HepG2 (cell line): ENCODE measurements around the gene OSBP. TPM values are rescaled to one million over a fixed set of nuclear protein-coding genes. Genes with fewer than 3 reads are reported as not detected.
A peak's percentile ranks its signal among the peaks of the same experiment; 100 is the strongest.

ENCODE experiments used
- ARNT ChIP-seq: fragments of 450-650 bp; IDR thresholded peaks from 2 replicates; pipeline ENCODE4 v1.6.1; 2017
- BCL6 ChIP-seq: IDR thresholded peaks from 2 replicates; pipeline ENCODE4 v1.6.1; 2016; ENCODE audit warnings: missing genetic modification reagents, missing compliant biosample characterization
- BORCS8-MEF2B ChIP-seq: sonication (generic); formaldehyde crosslinking; IDR thresholded peaks from 2 replicates; pipeline ENCODE4 v1.8.0; 2022; ENCODE audit warnings: mild to moderate bottlenecking, missing genetic modification reagents
- EED ChIP-seq: sonication (generic); formaldehyde crosslinking; IDR thresholded peaks from 2 replicates; pipeline ENCODE4 v1.5.0; 2020; ENCODE audit warnings: mild to moderate bottlenecking, missing genetic modification reagents
- EHMT2 ChIP-seq: fragments of 200-600 bp; sonication (generic); IDR thresholded peaks from 2 replicates; pipeline ENCODE4 v1.7.0; 2017; ENCODE audit warnings: antibody characterized with exemption, low read depth, low read length, borderline replicate concordance
- ELF4 ChIP-seq: sonication (generic); formaldehyde crosslinking; IDR thresholded peaks from 2 replicates; pipeline ENCODE4 v1.5.0; 2020; ENCODE audit warnings: missing genetic modification reagents, mild to moderate bottlenecking, moderate library complexity, borderline replicate concordance
- HMGA1 ChIP-seq: sonication (generic); formaldehyde crosslinking; conservative IDR thresholded peaks from 2 replicates; pipeline ENCODE4 v1.4.0; 2020; ENCODE audit warnings: missing genetic modification reagents
- JUND ChIP-seq: sonication (generic); formaldehyde crosslinking; IDR thresholded peaks from 2 replicates; pipeline ENCODE4 v1.8.0; 2022; ENCODE audit warnings: mild to moderate bottlenecking, missing genetic modification reagents
- KMT2B ChIP-seq: IDR thresholded peaks from 2 replicates; pipeline ENCODE4 v1.6.1; 2016; ENCODE audit warnings: missing genetic modification reagents, missing compliant biosample characterization
- MTA3 ChIP-seq: sonication (generic); formaldehyde crosslinking; IDR thresholded peaks from 2 replicates; pipeline ENCODE4 v1.4.0; 2020; ENCODE audit warnings: missing genetic modification reagents
- NAIF1 ChIP-seq: sonication (generic); formaldehyde crosslinking; IDR thresholded peaks from 2 replicates; pipeline ENCODE4 v1.5.0; 2020; ENCODE audit warnings: mild to moderate bottlenecking, missing genetic modification reagents, borderline replicate concordance
- RCOR2 ChIP-seq: IDR thresholded peaks from 2 replicates; pipeline ENCODE4 v1.6.1; 2016; ENCODE audit warnings: missing biosample characterization, missing genetic modification reagents
- RFX5 ChIP-seq: IDR thresholded peaks from 2 replicates; pipeline ENCODE4 v1.6.1; 2011; ENCODE audit warnings: low read depth, low read length, improper control_type of control experiment
- SMAD3 ChIP-seq: sonication (generic); formaldehyde crosslinking; IDR thresholded peaks from 2 replicates; pipeline ENCODE4 v1.4.0; 2020; ENCODE audit warnings: missing genetic modification reagents
- SRSF1 ChIP-seq: fragments of 200-400 bp; formaldehyde crosslinking; optimal IDR thresholded peaks from 2 replicates; pipeline ENCODE3; 2017; ENCODE audit warnings: mild to moderate bottlenecking, low read depth, low read length, moderate library complexity
- SYNCRIP ChIP-seq: fragments of 200-400 bp; formaldehyde crosslinking; IDR thresholded peaks from 2 replicates; pipeline ENCODE4 v1.6.1; 2018; ENCODE audit warnings: mild to moderate bottlenecking, low read depth, low read length; ENCODE audit not compliant: insufficient read depth
- TIGD3 ChIP-seq: sonication (generic); formaldehyde crosslinking; IDR thresholded peaks from 2 replicates; pipeline ENCODE4 v1.5.1; 2020; ENCODE audit warnings: mild to moderate bottlenecking, missing genetic modification reagents, borderline replicate concordance
- YEATS2 ChIP-seq: sonication (generic); formaldehyde crosslinking; IDR thresholded peaks from 2 replicates; pipeline ENCODE4 v1.4.0; 2020; ENCODE audit warnings: missing genetic modification reagents, borderline replicate concordance
- ZFP62 ChIP-seq: sonication (generic); formaldehyde crosslinking; IDR thresholded peaks from 2 replicates; pipeline ENCODE4 v1.4.0; 2020; ENCODE audit warnings: missing genetic modification reagents
- ZNF160 ChIP-seq: sonication (generic); formaldehyde crosslinking; IDR thresholded peaks from 2 replicates; pipeline ENCODE4 v1.8.0; 2022; ENCODE audit warnings: mild to moderate bottlenecking, inconsistent platforms, missing genetic modification reagents
- ZNF292 ChIP-seq: sonication (generic); formaldehyde crosslinking; IDR thresholded peaks from 2 replicates; pipeline ENCODE4 v1.8.1; 2022; ENCODE audit warnings: mild to moderate bottlenecking, low read depth, missing genetic modification reagents, borderline replicate concordance
- ZNF317 ChIP-seq: sonication (generic); formaldehyde crosslinking; IDR thresholded peaks from 2 replicates; pipeline ENCODE4 v1.5.0; 2020; ENCODE audit warnings: mild to moderate bottlenecking, missing genetic modification reagents
- ZNF616 ChIP-seq: sonication (generic); formaldehyde crosslinking; IDR thresholded peaks from 2 replicates; pipeline ENCODE4 v1.5.0; 2020; ENCODE audit warnings: low read depth, mild to moderate bottlenecking, missing genetic modification reagents
- ZNF619 ChIP-seq: sonication (generic); formaldehyde crosslinking; IDR thresholded peaks from 2 replicates; pipeline ENCODE4 v1.4.0; 2020; ENCODE audit warnings: mild to moderate bottlenecking, missing genetic modification reagents
- ZNF747 ChIP-seq: sonication (generic); formaldehyde crosslinking; IDR thresholded peaks from 2 replicates; pipeline ENCODE4 v1.8.1; 2023; ENCODE audit warnings: missing genetic modification reagents, mild to moderate bottlenecking, borderline replicate concordance
- ZNF788 ChIP-seq: sonication (generic); formaldehyde crosslinking; IDR thresholded peaks from 2 replicates; pipeline ENCODE4 v1.5.0; 2020; ENCODE audit warnings: mild to moderate bottlenecking, missing genetic modification reagents, borderline replicate concordance
- ZNF883 ChIP-seq: sonication (generic); formaldehyde crosslinking; IDR thresholded peaks from 2 replicates; pipeline ENCODE4 v1.5.1; 2020; ENCODE audit warnings: mild to moderate bottlenecking, missing genetic modification reagents; ENCODE audit errors: not compliant biosample characterization
- polyA plus RNA-seq, 8 experiments: library from polyadenylated mRNA; depleted of rRNA in 3 of 8; stranded (reverse) in 7 of 8; unstranded in 1 of 8; fragments of >200 nt; fragmentation: Illumina TruSeq in 4 of 8; extraction: Trizol in 4 of 8; gene quantifications; 2 replicates each; pipeline versions ENCODE4 v1.2.1 to v1.2.3, GENCODE V29; 2011 to 2016; ENCODE audit warnings: low read depth in 4 of 8, missing spikeins in 1 of 8, mixed read lengths in 1 of 8; ENCODE audit not compliant: insufficient read depth in 1 of 8
- total RNA-seq, 5 experiments: library from RNA; depleted of rRNA; stranded (reverse); fragments of >200 nt; fragmentation: Illumina TruSeq; extraction: Trizol; gene quantifications; 2 replicates each; pipeline ENCODE4 v1.2.3, GENCODE V29; 2016; ENCODE audit warnings: low read depth in 1 of 5
- TF ChIP-seq, protein P1 (sequence below): sonication (generic); formaldehyde crosslinking; IDR thresholded peaks from 2 replicates; pipeline ENCODE4 v1.5.0; 2020; ENCODE audit warnings: mild to moderate bottlenecking, missing genetic modification reagents, moderate library complexity
- TF ChIP-seq, protein P2 (sequence below): IDR thresholded peaks from 2 replicates; pipeline ENCODE4 v1.6.1; 2018; ENCODE audit warnings: missing genetic modification reagents

The OSBP gene
- total and polyA plus RNA-seq, 2 of the 13 experiments (the other 11 are each of a cell fraction or from before 2014, with no cell fraction given) = 12.1 to 13.5 TPM

- TF ChIP-seq RFX5 (no peak), ZNF616 (CRISPR knock-in tag) (no peak), NAIF1 (CRISPR knock-in tag) (peak; percentile 33; the same call in 1 of the 2 replicates), ZFP62 (CRISPR knock-in tag) (no peak), ZNF619 (CRISPR knock-in tag) (no peak), SYNCRIP (no peak), TIGD3 (no peak), ZNF160 (CRISPR knock-in tag) (no peak), ZNF747 (CRISPR knock-in tag) (no peak), EHMT2 (no peak), SMAD3 (0 out of 2 replicates have a peak, but pooled peaks have one; percentile 19), ARNT (no peak), HMGA1 (CRISPR knock-in tag) (no peak), ZNF292 (CRISPR knock-in tag) (no peak), YEATS2 (no peak), ELF4 (CRISPR knock-in tag) (no peak), BCL6 (no peak), ZNF788 (no peak), MTA3 (no peak), ZNF317 (CRISPR knock-in tag) (no peak), BORCS8-MEF2B (CRISPR knock-in tag) (no peak), ZNF883 (CRISPR knock-in tag) (no peak), JUND (no peak), RCOR2 (CRISPR knock-in tag) (no peak), EED (CRISPR knock-in tag) (no peak), SRSF1 (no peak), KMT2B (CRISPR knock-in tag) (0 out of 2 replicates have a peak, but pooled peaks have one; percentile 30)
- TF ChIP-seq, protein P1, sequence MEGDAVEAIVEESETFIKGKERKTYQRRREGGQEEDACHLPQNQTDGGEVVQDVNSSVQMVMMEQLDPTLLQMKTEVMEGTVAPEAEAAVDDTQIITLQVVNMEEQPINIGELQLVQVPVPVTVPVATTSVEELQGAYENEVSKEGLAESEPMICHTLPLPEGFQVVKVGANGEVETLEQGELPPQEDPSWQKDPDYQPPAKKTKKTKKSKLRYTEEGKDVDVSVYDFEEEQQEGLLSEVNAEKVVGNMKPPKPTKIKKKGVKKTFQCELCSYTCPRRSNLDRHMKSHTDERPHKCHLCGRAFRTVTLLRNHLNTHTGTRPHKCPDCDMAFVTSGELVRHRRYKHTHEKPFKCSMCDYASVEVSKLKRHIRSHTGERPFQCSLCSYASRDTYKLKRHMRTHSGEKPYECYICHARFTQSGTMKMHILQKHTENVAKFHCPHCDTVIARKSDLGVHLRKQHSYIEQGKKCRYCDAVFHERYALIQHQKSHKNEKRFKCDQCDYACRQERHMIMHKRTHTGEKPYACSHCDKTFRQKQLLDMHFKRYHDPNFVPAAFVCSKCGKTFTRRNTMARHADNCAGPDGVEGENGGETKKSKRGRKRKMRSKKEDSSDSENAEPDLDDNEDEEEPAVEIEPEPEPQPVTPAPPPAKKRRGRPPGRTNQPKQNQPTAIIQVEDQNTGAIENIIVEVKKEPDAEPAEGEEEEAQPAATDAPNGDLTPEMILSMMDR (CRISPR knock-in tag) = no peak
- TF ChIP-seq, protein P2, sequence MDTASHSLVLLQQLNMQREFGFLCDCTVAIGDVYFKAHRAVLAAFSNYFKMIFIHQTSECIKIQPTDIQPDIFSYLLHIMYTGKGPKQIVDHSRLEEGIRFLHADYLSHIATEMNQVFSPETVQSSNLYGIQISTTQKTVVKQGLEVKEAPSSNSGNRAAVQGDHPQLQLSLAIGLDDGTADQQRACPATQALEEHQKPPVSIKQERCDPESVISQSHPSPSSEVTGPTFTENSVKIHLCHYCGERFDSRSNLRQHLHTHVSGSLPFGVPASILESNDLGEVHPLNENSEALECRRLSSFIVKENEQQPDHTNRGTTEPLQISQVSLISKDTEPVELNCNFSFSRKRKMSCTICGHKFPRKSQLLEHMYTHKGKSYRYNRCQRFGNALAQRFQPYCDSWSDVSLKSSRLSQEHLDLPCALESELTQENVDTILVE (CRISPR knock-in tag) = no peak
Observed at GRCh38 chr11:59556115-59556916, 59.3 kb downstream of the OSBP start (continued).
